Urinary bladder (tissue), 2 donors: ENCODE measurements around the gene ZFP1. TPM values are rescaled to one million over a fixed set of nuclear protein-coding genes. Genes with fewer than 3 reads are reported as not detected.

Experiments
- polyA plus RNA-seq: library from polyadenylated mRNA; stranded (reverse); fragments of 200-250 nt; gene quantifications from one replicate; pipeline ENCODE4 v1.2.3, GENCODE V29; 2013
- total RNA-seq: library from RNA; depleted of rRNA; stranded (reverse); fragments of >200 nt; gene quantifications from one replicate; pipeline ENCODE4 v1.2.3, GENCODE V29; 2014
- donor health status: healthy.

Gene ZFP1
- total and polyA plus RNA-seq, 2 donors, result 10.6 to 34.0 TPM

Other genes starting within 250 kb of the ZFP1 start
- gene WDR59, start 163.4 kb upstream of the ZFP1 start, total RNA-seq, result 28.7 TPM
- 22.1 TPM for gene WDR59, start 163.4 kb upstream of the ZFP1 start, polyA plus RNA-seq
- gene ZNRF1, start 149.5 kb upstream of the ZFP1 start, total RNA-seq, result 13.4 TPM
- gene ZNRF1, start 149.5 kb upstream of the ZFP1 start, polyA plus RNA-seq, result 22.0 TPM
- 1.5 TPM for gene LDHD, start 31.7 kb upstream of the ZFP1 start, total RNA-seq
- 4.6 TPM for gene LDHD, start 31.7 kb upstream of the ZFP1 start, polyA plus RNA-seq
- gene CTRB2, start 58.6 kb downstream of the ZFP1 start, total RNA-seq, result not detected
- 2.6 TPM for gene CTRB2, start 58.6 kb downstream of the ZFP1 start, polyA plus RNA-seq
- not detected for gene CTRB1, start 70.5 kb downstream of the ZFP1 start, total RNA-seq
- gene CTRB1, start 70.5 kb downstream of the ZFP1 start, polyA plus RNA-seq, result 1.6 TPM
- gene BCAR1, start 103.1 kb downstream of the ZFP1 start, total RNA-seq, result 24.0 TPM
- 40.4 TPM for gene BCAR1, start 103.1 kb downstream of the ZFP1 start, polyA plus RNA-seq